ENCODE results near the gene SSR1. TPM values are rescaled to one million over a fixed set of nuclear protein-coding genes. Genes with fewer than 3 reads are reported as not detected.

The SSR1 gene
- total RNA-seq, 1 experiment from 2014 or later: 318 TPM

DNA sequence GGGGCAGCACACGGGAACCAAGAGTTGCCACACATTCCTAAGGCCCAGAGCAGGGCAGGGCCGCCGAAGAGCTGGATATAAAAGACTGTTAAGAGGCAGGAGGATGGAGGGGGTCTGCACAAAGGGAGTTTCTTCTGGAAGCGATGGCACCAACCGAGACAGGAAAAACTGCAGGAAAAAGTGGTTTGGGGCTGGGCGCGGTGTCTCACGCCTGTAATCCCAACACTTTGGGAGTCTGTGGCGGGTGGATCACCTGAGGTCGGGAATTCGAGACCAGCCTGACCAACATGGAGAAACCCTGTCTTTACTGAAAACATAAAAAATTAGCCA lies 41.8 kb downstream of the SSR1 start:
- CTCF ChIA-PET: no interaction called here
- intact Hi-C loops (cut with micrococcal nuclease): no loop called here
- Mint-ChIP-seq H3K9me3 (ENCODE audit: unreplicated experiment) (no peaks in the 10 kb centered on the region), H3K27ac (ENCODE audit: low read depth, unreplicated experiment) (no peak overlapping the region), H3K36me3 (ENCODE audit: insufficient read depth, unreplicated experiment) (no peaks in the 10 kb centered on the region), H3K27me3 (ENCODE audit: insufficient read depth, unreplicated experiment) (no peaks in the 10 kb centered on the region), H3K4me1 (ENCODE audit: insufficient read depth, unreplicated experiment) (peaks cover 28% of the 10 kb centered on the region), H3K4me3 (ENCODE audit: unreplicated experiment) (no peak overlapping the region)
- DNase-seq (ENCODE audit: unreplicated experiment): no peak
- TF ChIP-seq, protein P1, sequence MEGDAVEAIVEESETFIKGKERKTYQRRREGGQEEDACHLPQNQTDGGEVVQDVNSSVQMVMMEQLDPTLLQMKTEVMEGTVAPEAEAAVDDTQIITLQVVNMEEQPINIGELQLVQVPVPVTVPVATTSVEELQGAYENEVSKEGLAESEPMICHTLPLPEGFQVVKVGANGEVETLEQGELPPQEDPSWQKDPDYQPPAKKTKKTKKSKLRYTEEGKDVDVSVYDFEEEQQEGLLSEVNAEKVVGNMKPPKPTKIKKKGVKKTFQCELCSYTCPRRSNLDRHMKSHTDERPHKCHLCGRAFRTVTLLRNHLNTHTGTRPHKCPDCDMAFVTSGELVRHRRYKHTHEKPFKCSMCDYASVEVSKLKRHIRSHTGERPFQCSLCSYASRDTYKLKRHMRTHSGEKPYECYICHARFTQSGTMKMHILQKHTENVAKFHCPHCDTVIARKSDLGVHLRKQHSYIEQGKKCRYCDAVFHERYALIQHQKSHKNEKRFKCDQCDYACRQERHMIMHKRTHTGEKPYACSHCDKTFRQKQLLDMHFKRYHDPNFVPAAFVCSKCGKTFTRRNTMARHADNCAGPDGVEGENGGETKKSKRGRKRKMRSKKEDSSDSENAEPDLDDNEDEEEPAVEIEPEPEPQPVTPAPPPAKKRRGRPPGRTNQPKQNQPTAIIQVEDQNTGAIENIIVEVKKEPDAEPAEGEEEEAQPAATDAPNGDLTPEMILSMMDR (IDR thresholded peaks at IDR 0.05; ENCODE audit: unreplicated experiment): no peak
- POLR2A ChIA-PET: interaction anchor here (0.7 to 0.8 kb wide), 2 partner anchors 18 to 67 kb away, joined by 3 read pairs; no protein-coding TSS in a partner anchor
- BruUV-seq (replicated peaks): no TSS peak

- Mint-ChIP-seq H3K27me3 (ENCODE audit: insufficient read depth, unreplicated experiment) (no peaks in the 10 kb centered on the region), H3K27ac (ENCODE audit: low read depth, unreplicated experiment) (no peak overlapping the region), H3K36me3 (ENCODE audit: insufficient read depth, unreplicated experiment) (no peaks in the 10 kb centered on the region), H3K4me3 (ENCODE audit: unreplicated experiment) (no peak overlapping the region), H3K9me3 (ENCODE audit: unreplicated experiment) (no peaks in the 10 kb centered on the region), H3K4me1 (ENCODE audit: insufficient read depth, unreplicated experiment) (peaks cover 22% of the 10 kb centered on the region)
- BruUV-seq (replicated peaks): no TSS peak
- ChIA-PET POLR2A (interaction anchor here (0.6 to 0.8 kb wide), 3 partner anchors 19 to 364 kb away, joined by 3 read pairs; no protein-coding TSS in a partner anchor), CTCF (interaction anchor here (0.6 kb wide), 1 partner anchor 587 kb away, joined by 4 read pairs; no protein-coding TSS in a partner anchor)
- DNase-seq (ENCODE audit: unreplicated experiment): no peak
- TF ChIP-seq, protein P1 (IDR thresholded peaks at IDR 0.05; ENCODE audit: unreplicated experiment): no peak
- intact Hi-C loops (cut with micrococcal nuclease): no loop called here
These were observed 42.4 kb downstream of the SSR1 start for GRCh38 chr6:7270320-7271204.

- H3K9me3 Mint-ChIP-seq (ENCODE audit: unreplicated experiment): no peaks in the 10 kb centered on the region
- intact Hi-C loops (cut with micrococcal nuclease): loop anchor here (5.0 kb wide), 1 partner anchor 593 kb away; no protein-coding TSS in a partner anchor
- peaks cover 21% of the 10 kb centered on the region for H3K4me1 Mint-ChIP-seq (ENCODE audit: insufficient read depth, unreplicated experiment)
- no peak overlapping the region for H3K27ac Mint-ChIP-seq (ENCODE audit: low read depth, unreplicated experiment)
- no peak overlapping the region for H3K4me3 Mint-ChIP-seq (ENCODE audit: unreplicated experiment)
- no peaks in the 10 kb centered on the region for H3K27me3 Mint-ChIP-seq (ENCODE audit: insufficient read depth, unreplicated experiment)
- CTCF ChIA-PET: no interaction called here
- TF ChIP-seq, protein P1 (IDR thresholded peaks at IDR 0.05; ENCODE audit: unreplicated experiment): no peak
- DNase-seq (ENCODE audit: unreplicated experiment): no peak
- BruUV-seq (replicated peaks): no TSS peak
- POLR2A ChIA-PET: interaction anchor here (0.6 kb wide), 1 partner anchor 365 kb away, joined by 3 read pairs; no protein-coding TSS in a partner anchor
- no peaks in the 10 kb centered on the region for H3K36me3 Mint-ChIP-seq (ENCODE audit: insufficient read depth, unreplicated experiment)
These were observed 43.2 kb downstream of the SSR1 start for GRCh38 chr6:7269816-7270215.

GRCh38 chr6:7268816-7269555 lies 44.0 kb downstream of the SSR1 start:
- no TSS peak for BruUV-seq (replicated peaks)
- Mint-ChIP-seq H3K4me3 (ENCODE audit: unreplicated experiment) (no peak overlapping the region), H3K36me3 (ENCODE audit: insufficient read depth, unreplicated experiment) (no peaks in the 10 kb centered on the region), H3K27me3 (ENCODE audit: insufficient read depth, unreplicated experiment) (no peaks in the 10 kb centered on the region), H3K9me3 (ENCODE audit: unreplicated experiment) (no peaks in the 10 kb centered on the region), H3K27ac (ENCODE audit: low read depth, unreplicated experiment) (no peak overlapping the region), H3K4me1 (ENCODE audit: insufficient read depth, unreplicated experiment) (peaks cover 21% of the 10 kb centered on the region)
- POLR2A ChIA-PET: interaction anchor here (0.7 to 1.3 kb wide), 2 partner anchors 8 to 11 kb away, joined by 4 read pairs; no protein-coding TSS in a partner anchor
- TF ChIP-seq, protein P1 (IDR thresholded peaks at IDR 0.05; ENCODE audit: unreplicated experiment): no peak
- intact Hi-C loops (cut with micrococcal nuclease): loop anchor here (5.0 kb wide), 1 partner anchor 592 kb away; no protein-coding TSS in a partner anchor
- DNase-seq (ENCODE audit: unreplicated experiment): no peak
- CTCF ChIA-PET: no interaction called here

Measured in MCF 10A (cell line).